GM18508 (cell line): Measurements from ENCODE around the gene DDX52.
"Not testable (repeated sequence)": the region's sequence is repeated elsewhere in the genome, so short reads cannot be mapped to it uniquely, and the experiment has no call there.

ENCODE experiments used
- ATAC-seq: cut with Tn5 transposase; IDR thresholded peaks from one replicate; pipeline ENCODE4 v1.9.1; 2021; ENCODE audit warnings: moderate number of reproducible peaks; ENCODE audit not compliant: insufficient read depth, unreplicated experiment

DDX52 gene, protein sequence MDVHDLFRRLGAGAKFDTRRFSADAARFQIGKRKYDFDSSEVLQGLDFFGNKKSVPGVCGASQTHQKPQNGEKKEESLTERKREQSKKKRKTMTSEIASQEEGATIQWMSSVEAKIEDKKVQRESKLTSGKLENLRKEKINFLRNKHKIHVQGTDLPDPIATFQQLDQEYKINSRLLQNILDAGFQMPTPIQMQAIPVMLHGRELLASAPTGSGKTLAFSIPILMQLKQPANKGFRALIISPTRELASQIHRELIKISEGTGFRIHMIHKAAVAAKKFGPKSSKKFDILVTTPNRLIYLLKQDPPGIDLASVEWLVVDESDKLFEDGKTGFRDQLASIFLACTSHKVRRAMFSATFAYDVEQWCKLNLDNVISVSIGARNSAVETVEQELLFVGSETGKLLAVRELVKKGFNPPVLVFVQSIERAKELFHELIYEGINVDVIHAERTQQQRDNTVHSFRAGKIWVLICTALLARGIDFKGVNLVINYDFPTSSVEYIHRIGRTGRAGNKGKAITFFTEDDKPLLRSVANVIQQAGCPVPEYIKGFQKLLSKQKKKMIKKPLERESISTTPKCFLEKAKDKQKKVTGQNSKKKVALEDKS

GRCh38 chr17:37643118-37643766 lies at the start of gene DDX52:
Gene DDX52, minus strand, starts transcription at chr17:37643446. Its CDS starts 26 bp downstream, at chr17:37643420.
- ATAC-seq: peak; percentile 84

- no peak for ATAC-seq
Measured at GRCh38 chr17:37691807-37692206, 48.6 kb upstream of the DDX52 start.

DNA sequence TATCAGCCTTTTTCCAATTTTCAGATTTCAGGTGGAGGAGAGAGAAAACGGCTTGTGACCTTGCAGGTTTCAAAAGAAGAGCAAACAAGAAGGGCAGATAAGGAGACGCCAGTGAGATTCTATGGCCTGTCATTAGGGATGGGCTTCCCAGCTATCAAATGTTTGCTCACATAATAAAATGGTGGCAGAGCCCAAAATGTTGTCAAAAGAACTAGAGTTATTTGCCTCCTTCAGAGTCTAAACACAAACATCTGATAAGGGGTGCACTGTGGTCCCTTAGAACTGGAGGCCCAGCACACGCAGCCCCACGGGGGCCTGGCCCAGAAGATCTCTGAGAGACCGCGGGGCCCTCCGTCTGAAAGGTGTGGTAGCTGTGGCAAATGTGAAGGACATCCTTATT lies 46.1 kb upstream of the DDX52 start:
- no peak for ATAC-seq

GRCh38 chr17:37683454-37683984 lies 40.3 kb upstream of the DDX52 start:
- ATAC-seq: no peak

DNA sequence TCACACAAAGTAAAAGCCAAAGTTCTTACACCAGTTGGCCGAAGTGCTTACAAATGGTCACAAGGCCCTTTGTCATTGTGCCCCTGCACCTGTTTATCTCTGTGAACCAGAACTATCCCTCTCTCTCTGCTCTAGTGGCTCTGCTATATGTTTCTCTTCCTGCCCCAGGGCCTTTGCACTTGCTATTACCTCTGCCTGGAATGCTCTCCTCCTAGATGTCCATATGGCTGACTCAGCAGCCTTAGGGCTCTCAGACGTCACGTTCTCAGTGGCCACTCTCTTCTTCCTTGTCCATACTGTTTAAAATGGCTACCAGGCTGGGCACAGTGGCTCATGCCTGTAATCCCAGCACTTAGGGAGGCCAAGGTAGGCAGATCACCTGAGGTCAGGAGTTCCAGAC lies 38.8 kb upstream of the DDX52 start:
- no peak for ATAC-seq

DNA sequence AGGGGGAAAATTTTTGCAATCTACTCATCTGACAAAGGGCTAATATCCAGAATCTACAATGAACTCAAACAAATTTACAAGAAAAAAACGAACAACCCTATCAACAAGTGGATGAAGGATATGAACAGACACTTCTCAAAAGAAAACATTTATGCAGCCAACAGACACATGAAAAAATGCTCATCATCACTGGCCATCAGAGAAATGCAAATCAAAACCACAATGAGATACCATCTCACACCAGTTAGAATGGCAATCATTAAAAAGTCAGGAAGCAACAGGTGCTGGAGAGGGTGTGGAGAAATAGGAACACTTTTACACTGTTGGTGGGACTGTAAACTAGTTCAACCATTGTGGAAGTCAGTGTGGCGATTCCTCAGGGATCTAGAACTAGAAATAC lies 36.7 kb upstream of the DDX52 start:
- ATAC-seq: not testable (repeated sequence)

- ATAC-seq: no peak
Measured at GRCh38 chr17:37678036-37678435, 34.8 kb upstream of the DDX52 start.

DNA sequence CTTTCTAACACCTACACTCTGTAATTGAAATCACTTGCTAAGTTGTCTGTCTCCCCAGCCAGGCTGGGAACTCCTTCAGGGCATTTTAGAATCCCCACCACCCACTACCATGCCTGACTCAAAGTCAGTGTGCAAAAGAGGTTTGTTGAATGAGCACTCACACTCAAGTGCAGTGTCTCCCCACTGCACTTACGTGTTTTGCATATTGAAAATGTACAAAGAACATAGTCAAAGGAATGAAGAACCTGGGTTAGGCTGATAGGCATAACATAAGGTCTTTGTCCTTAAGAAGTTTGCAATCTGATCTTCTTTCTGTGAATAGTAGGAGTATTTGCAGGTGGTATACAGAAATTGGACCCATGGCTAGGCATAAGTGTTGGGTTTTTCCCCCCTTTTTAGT lies 33.8 kb upstream of the DDX52 start:
- ATAC-seq: no peak

- ATAC-seq: no peak
Measured at GRCh38 chr17:37676115-37676925, 33.1 kb upstream of the DDX52 start.

GRCh38 chr17:37674511-37674910 lies 31.3 kb upstream of the DDX52 start:
- no peak for ATAC-seq

- no peak for ATAC-seq
Measured at GRCh38 chr17:37673386-37673785, 30.1 kb upstream of the DDX52 start.

DNA sequence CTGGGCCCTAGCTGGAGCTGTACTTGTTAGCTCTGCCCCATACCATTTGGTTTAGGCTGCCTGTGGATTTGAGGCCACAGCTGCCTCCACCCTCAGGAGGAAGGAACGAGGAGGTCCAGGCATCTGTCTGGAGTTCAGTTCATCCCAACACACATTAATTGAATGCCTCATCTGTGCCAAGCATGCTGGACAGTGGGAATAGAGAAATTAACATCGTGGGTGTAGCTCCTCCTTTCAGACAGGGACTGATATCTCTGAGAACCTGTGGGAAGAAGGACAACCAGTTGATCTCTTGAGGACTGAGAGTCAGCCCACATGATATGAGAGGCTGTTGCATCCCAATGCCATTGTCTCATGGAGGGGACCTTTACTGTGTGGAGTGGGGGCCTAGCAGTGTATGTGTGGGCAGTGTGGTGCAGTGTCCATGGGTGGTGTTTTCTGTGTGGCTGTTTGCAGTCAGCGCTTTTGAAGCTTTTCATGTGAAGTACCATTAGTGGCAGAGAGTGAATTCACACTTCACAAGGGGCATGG lies 29.4 kb upstream of the DDX52 start:
- no peak for ATAC-seq

DNA sequence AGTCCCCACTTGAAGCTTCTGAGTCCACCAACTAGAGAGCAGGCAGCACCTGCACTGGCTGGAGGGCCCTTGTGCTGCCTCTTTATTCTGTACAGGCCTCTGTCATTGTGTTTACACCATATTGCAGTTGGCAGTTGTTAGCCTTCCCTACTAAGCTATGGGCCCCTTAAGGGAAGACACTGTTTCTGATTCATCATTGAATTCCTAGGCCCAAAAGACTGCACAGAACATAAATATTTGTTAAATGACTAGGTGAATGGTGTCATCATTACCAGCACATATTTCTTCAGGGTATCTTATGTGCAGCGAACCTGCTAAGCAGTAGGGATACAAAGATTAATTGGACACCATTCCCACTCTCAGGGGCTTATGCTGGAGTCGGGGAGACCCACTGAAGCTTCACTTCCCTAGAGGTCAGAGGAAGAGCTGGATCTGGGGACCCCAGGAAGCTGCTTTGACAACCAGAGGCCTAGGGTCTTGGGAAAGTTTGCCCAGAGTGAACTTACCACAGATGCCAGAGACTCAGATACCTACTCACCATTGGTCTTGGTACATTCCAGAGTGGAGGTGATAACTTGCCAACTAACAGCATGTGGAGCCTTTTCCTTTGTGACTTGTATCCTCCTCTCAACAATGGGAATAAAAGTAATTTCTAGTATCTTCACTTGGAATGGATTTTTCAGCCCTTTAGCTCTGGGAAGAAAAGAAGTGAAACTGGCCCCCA lies 28.7 kb upstream of the DDX52 start:
- ATAC-seq: no peak

DNA sequence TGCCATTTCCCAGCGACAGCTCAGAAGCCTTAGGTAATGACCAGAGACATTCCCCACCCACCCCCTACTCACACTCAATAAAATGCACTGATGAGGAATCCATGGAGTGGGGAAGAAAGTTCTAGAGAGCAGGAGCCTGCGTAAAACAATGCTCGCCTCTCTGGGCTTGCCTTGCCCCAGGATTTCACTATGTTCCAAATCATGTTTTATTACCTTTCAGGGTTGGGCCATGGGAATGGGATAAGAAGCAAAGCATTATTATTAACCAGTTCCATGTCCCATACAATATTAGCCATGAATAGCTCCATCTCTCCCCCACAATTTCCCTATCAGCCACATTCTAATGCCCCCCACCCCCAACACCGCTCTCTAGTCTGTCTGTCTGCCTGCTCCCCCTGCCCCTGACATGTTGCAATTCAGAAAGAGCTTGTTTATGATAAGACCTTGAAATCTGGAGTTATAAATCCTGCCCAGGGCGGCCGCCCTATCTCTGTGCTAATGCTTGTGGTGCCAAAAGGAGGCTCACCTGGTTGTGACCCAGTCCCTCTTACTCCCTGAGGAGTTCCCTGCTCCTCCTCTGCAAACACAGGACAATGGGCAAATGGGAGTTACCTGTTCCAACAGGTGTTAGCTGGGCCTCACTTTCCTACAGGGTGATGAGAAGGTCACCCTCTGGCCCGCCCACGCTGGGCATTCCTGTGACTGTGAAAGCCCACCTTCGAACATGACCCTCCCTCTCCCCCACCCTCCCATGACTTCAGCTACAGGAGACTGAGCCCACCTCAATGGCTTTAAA lies 28.0 kb upstream of the DDX52 start:
- ATAC-seq: no peak

GRCh38 chr17:37667039-37667438 lies 23.8 kb upstream of the DDX52 start:
- no peak for ATAC-seq

- no peak for ATAC-seq
Measured at GRCh38 chr17:37664214-37664613, 21.0 kb upstream of the DDX52 start.

- no peak for ATAC-seq
Measured at GRCh38 chr17:37662353-37662752, 19.1 kb upstream of the DDX52 start.

GRCh38 chr17:37661400-37662014 lies 18.3 kb upstream of the DDX52 start:
- no peak for ATAC-seq
